ENCODE results near the gene GAK.

Gene GAK

GRCh38 chr4:967113-968104, 35.3 kb upstream of the GAK start:
- H3K4me3 ChIP-seq (ENCODE audit: low read length) = no peak overlapping the region
- DNase-seq (ENCODE audit: low read depth) = peak; percentile 18
- TF ChIP-seq CTCF (IDR thresholded peaks at IDR 0.05; ENCODE audit: insufficient read depth, low read depth, low read length, missing control alignments) = no peak

- H3K4me3 ChIP-seq (ENCODE audit: low read length) = no peak overlapping the region
- DNase-seq (ENCODE audit: low read depth) = no peak
- no peak for TF ChIP-seq CTCF (IDR thresholded peaks at IDR 0.05; ENCODE audit: insufficient read depth, low read depth, low read length, missing control alignments)
Observed at GRCh38 chr4:966266-967112, 34.4 kb upstream of the GAK start.

- TF ChIP-seq CTCF (IDR thresholded peaks at IDR 0.05; ENCODE audit: insufficient read depth, low read depth, low read length, missing control alignments) = no peak
- H3K4me3 ChIP-seq (ENCODE audit: low read length) = no peak overlapping the region
- DNase-seq (ENCODE audit: low read depth) = no peak
Observed at GRCh38 chr4:965766-966134, 33.6 kb upstream of the GAK start.

- no peak for DNase-seq (ENCODE audit: low read depth)
- TF ChIP-seq CTCF (IDR thresholded peaks at IDR 0.05; ENCODE audit: insufficient read depth, low read depth, low read length, missing control alignments) = no peak
- no peak overlapping the region for H3K4me3 ChIP-seq (ENCODE audit: low read length)
Observed at GRCh38 chr4:965048-965765, 33.1 kb upstream of the GAK start.

GRCh38 chr4:964346-965025, 32.4 kb upstream of the GAK start:
- H3K4me3 ChIP-seq (ENCODE audit: low read length) = no peak overlapping the region
- no peak for TF ChIP-seq CTCF (IDR thresholded peaks at IDR 0.05; ENCODE audit: insufficient read depth, low read depth, low read length, missing control alignments)
- DNase-seq (ENCODE audit: low read depth) = no peak

Measured in epithelial cell of esophagus (primary cell).